GM12891 (cell line): Measurements from ENCODE around the gene SMARCA5.

ENCODE experiments used
- DNase-seq: peaks from one replicate; pipeline ENCODE4 v3.0.0; 2011; ENCODE audit warnings: low spot score; ENCODE audit not compliant: insufficient read length
- FAIRE-seq: peaks from 2 replicates; lab custom pipeline; 2011; peaks lifted over from hg19 to GRCh38; lab: Jason Lieb, UNC
- PAX5 ChIP-seq: IDR thresholded peaks from 2 replicates; pipeline ENCODE4 v1.6.1; 2011; ENCODE audit warnings: low read length, moderate library complexity, mild to moderate bottlenecking; ENCODE audit not compliant: insufficient read depth, severe bottlenecking
- POLR2A ChIP-seq: IDR thresholded peaks from 2 replicates; pipeline ENCODE4 v1.6.1; 2011; ENCODE audit warnings: low read depth, low read length, control low read depth
- POLR2AphosphoS5 ChIP-seq: IDR thresholded peaks from 2 replicates; pipeline ENCODE4 v1.6.1; 2011; ENCODE audit warnings: low read depth, low read length, control low read depth
- POU2F2 ChIP-seq: IDR thresholded peaks from 2 replicates; pipeline ENCODE4 v1.6.1; 2011; ENCODE audit warnings: low read depth, mild to moderate bottlenecking, control low read depth, low read length, moderate library complexity
- SPI1 ChIP-seq: IDR thresholded peaks from 2 replicates; pipeline ENCODE4 v1.6.1; 2011; ENCODE audit warnings: low read depth, low read length, control low read depth
- TAF1 ChIP-seq: IDR thresholded peaks from 2 replicates; pipeline ENCODE4 v1.6.1; 2011; ENCODE audit warnings: low read depth, low read length, control low read depth

The SMARCA5 gene

GRCh38 chr4:143575331-143575730, 61.8 kb downstream of the SMARCA5 start:
- DNase-seq (no peak), FAIRE-seq (no peak)
- TF ChIP-seq POU2F2 (no peak), PAX5 (no peak), POLR2AphosphoS5 (no peak), TAF1 (no peak), SPI1 (no peak), POLR2A (no peak)

DNA sequence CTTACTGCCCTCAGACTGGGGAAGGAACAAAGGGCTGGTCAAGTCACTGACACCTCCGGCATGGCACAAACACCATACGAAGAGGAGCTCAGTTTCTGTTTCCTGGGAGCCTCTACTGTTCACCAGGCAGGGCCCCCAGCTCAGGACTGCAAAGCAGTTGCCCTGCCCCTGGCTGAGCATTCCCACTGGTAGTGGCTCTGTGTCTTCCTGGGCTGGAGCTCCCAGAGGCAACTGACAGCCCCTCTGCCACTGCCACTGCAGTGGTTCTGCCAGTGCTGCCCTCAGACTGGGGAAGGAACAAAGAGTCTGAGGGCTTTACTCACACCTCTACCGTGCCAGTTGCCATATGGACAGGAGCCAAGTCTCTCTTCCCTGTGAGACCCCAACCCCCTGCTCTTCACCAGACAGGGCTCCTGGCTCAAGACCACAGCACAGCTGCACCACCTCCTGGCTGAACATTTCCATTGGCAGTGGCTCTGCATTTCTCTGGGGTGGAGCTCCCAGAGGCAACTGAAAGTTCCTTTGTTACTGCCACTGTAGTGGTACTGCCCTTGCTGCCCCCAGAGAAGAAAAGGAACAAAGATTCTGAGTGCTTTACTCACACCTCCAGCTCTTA, 67.9 kb downstream of the SMARCA5 start:
- DNase-seq (no peak), FAIRE-seq (no peak)
- TF ChIP-seq POLR2AphosphoS5 (no peak), POLR2A (no peak), POU2F2 (no peak), SPI1 (no peak), TAF1 (no peak), PAX5 (no peak)

- no peak for TF ChIP-seq POLR2AphosphoS5
- TF ChIP-seq TAF1 = no peak
- no peak for TF ChIP-seq SPI1
- TF ChIP-seq POLR2A = no peak
- no peak for TF ChIP-seq POU2F2
- no peak for TF ChIP-seq PAX5
- FAIRE-seq (no peak), DNase-seq (no peak)
These were observed 72.0 kb downstream of the SMARCA5 start for GRCh38 chr4:143585548-143585947.

- TF ChIP-seq POLR2A (no peak), SPI1 (no peak), TAF1 (no peak), PAX5 (no peak), POLR2AphosphoS5 (no peak)
- no peak for DNase-seq
- no peak for FAIRE-seq
These were observed 72.6 kb downstream of the SMARCA5 start for GRCh38 chr4:143586080-143586479.

DNA sequence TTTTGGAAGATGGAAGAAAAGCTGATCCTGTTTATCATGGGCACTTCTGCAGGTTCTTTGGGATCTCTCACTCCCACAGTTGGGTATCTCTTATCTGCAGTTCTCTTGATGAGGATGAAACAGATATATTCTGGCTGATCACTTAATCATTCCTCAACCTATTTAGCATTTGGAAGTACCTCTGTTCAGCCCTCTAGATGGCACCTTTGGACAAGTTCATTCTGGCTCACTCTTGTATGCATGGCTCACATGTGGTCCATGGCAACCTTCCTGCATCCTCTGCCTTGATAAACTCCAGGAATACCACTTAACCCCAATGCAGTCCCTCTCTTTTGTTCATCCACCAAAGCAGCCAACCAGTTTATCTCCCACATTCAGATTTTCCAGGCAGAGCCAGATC, 74.2 kb downstream of the SMARCA5 start:
- no peak for FAIRE-seq
- DNase-seq = no peak
- TF ChIP-seq PAX5 (no peak), POU2F2 (no peak), POLR2A (no peak), SPI1 (no peak), TAF1 (no peak), POLR2AphosphoS5 (no peak)

DNA sequence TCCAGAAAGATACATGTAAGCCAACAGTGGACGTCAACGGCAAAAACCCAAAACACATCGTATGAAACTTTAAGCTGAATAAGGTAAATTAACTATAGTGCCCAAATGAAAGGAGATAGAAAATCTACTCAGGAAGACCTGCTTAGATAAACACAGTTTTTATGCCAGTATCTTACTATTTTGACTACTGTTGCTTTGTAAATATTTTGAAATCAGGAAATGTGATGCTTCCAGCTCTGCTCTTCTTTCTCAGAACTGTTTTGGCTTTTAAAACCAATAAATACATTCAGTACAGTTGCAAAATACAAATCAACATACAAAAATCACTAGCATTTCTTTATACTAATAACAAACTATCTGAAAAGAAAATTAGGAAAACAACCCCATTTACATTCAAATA, 83.8 kb downstream of the SMARCA5 start:
- DNase-seq (no peak), FAIRE-seq (no peak)
- TF ChIP-seq POLR2A (no peak), PAX5 (no peak), POLR2AphosphoS5 (no peak), TAF1 (no peak), POU2F2 (no peak), SPI1 (no peak)

GRCh38 chr4:143598816-143599215, 85.3 kb downstream of the SMARCA5 start:
- FAIRE-seq = no peak
- TF ChIP-seq PAX5 (no peak), POLR2AphosphoS5 (no peak), TAF1 (no peak), POU2F2 (no peak), POLR2A (no peak), SPI1 (no peak)
- no peak for DNase-seq

GRCh38 chr4:143599827-143600226, 86.3 kb downstream of the SMARCA5 start:
- FAIRE-seq = no peak
- no peak for DNase-seq
- no peak for TF ChIP-seq TAF1
- no peak for TF ChIP-seq POLR2AphosphoS5
- no peak for TF ChIP-seq SPI1
- no peak for TF ChIP-seq PAX5
- no peak for TF ChIP-seq POU2F2
- no peak for TF ChIP-seq POLR2A

- FAIRE-seq (no peak), DNase-seq (no peak)
- TF ChIP-seq POLR2A = no peak
- TF ChIP-seq TAF1 = no peak
- no peak for TF ChIP-seq POU2F2
- no peak for TF ChIP-seq POLR2AphosphoS5
- TF ChIP-seq SPI1 = no peak
- TF ChIP-seq PAX5 = no peak
These were observed 93.0 kb downstream of the SMARCA5 start for GRCh38 chr4:143606480-143606879.
